ENCODE results near the gene PTPRN2. TPM values are rescaled to one million over a fixed set of nuclear protein-coding genes. Genes with fewer than 3 reads are reported as not detected.
"Not testable (repeated sequence)": the region's sequence is repeated elsewhere in the genome, so short reads cannot be mapped to it uniquely, and the experiment has no call there.

PTPRN2 gene
- total RNA-seq, 3 donors from 2014 or later = 0.43 to 0.66 (median 0.63) TPM

DNA sequence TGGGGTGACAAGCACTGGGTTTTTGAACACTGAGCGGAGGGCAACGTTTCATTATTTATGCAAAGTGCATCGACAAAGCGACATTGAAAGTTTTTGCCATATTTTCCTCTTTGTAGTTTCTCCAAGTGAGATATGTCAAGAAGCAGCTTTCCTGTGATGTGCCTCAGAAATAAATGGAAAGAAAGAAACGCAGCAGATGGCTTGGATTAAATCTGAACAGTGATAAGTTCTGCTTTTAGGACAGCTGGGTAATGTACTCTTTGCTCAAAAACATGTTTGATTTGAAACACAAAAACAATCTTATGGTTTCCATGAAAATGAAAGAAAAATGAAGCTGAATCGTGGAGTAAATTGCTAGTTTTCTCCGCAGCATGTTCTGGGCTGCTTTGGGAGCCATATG, 166.3 kb downstream of the PTPRN2 start:
- Mint-ChIP-seq H3K9me3 (peaks cover 9% of the 10 kb centered on the region), H3K36me3 (ENCODE audit: insufficient read depth) (no peaks in the 10 kb centered on the region), H3K4me3 (no peak overlapping the region), H3K4me1 (ENCODE audit: low read depth) (no peaks in the 10 kb centered on the region), H3K27me3 (ENCODE audit: low read depth) (no peaks in the 10 kb centered on the region)
- no peak for DNase-seq
- no peak for ATAC-seq

DNA sequence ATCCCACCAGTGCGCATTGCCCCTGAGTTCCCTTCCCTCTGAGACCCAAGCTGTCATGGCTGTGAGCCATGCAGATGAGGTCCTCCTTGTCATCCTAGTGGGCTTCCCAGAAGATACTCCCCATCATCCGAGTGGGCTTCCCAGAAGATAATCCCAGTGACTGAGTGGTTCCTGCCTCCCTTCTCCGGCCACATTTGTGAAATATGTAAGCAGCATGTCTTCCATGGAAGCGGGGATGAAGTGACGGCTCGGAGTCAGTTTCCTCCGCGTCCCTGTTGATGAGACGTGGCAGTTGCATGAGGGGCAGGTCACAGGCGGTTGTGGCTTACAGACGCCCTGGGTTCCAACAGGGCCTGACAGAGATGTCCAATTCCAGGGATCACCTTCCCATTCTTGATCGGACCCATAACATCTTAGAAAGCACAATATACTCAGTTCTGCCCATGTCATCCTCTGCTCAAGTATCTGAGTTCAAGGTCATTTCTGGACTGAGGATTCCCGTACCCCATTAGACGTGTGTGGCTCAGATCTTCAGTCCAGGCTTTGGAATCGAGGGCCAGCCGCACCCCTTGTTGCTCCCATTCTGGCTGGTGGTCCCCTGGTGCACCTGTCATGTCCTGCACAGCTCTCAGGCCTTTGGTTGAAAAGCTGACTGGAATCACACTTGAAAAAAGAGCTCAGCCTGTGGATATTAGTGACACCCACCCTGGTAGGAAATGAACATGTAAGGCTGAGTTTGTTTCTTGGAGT, 166.9 kb downstream of the PTPRN2 start:
- no peak for ATAC-seq
- Mint-ChIP-seq H3K36me3 (ENCODE audit: insufficient read depth) (no peaks in the 10 kb centered on the region), H3K4me1 (ENCODE audit: low read depth) (no peaks in the 10 kb centered on the region), H3K27me3 (ENCODE audit: low read depth) (no peaks in the 10 kb centered on the region), H3K9me3 (peaks cover 9% of the 10 kb centered on the region), H3K4me3 (no peak overlapping the region)
- no peak for DNase-seq

DNA sequence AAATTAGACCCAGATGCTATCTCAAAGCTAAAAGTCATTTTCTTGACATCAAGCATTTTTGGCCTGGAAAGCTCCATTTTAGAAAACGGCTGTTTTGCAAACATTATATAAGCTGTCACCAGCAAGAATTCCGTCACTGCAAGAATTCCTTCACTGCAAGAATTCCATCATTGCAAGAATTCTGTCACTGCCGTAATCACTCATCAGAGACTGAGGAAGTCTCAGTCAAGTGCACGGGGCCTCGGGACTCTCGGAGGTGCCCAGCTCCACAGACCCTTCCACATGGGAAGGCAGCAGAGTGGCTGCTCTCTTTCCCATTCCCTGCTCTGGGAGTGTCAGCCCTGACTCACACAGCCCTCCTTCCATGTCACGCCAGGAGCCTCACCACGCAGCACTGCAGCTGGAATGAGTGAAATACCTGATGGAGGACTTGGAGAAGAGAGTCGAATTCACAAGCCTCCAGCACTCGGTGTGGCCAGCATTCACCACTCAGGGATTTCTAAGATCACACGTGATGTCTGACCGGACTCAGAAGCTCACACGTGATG, 168.3 kb downstream of the PTPRN2 start:
- Mint-ChIP-seq H3K4me1 (ENCODE audit: low read depth) (no peaks in the 10 kb centered on the region), H3K4me3 (no peak overlapping the region), H3K36me3 (ENCODE audit: insufficient read depth) (no peaks in the 10 kb centered on the region), H3K27me3 (ENCODE audit: low read depth) (no peaks in the 10 kb centered on the region), H3K9me3 (peaks cover 9% of the 10 kb centered on the region)
- ATAC-seq (no peak), DNase-seq (no peak)

DNA sequence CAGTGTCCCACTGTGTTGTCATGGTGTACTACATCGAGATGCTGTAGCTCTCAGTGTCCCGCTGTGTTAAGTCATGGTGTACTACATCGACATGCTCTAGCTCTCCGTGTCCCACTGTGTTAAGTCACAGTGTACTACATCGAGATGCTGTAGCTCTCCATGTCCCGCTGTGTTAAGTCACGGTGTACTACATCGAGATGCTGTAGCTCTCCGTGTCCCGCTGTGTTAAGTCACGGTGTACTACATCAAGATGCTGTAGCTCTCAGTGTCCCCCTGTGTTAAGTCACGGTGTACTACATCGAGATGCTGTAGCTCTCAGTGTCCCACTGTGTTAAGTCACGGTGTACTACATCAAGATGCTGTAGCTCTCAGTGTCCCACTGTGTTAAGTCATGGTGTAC, 169.2 kb downstream of the PTPRN2 start:
- H3K4me1 Mint-ChIP-seq (ENCODE audit: low read depth); ATAC-seq; H3K4me3 Mint-ChIP-seq; H3K36me3 Mint-ChIP-seq (ENCODE audit: insufficient read depth); H3K27me3 Mint-ChIP-seq (ENCODE audit: low read depth); H3K9me3 Mint-ChIP-seq; DNase-seq: not testable (repeated sequence)

DNA sequence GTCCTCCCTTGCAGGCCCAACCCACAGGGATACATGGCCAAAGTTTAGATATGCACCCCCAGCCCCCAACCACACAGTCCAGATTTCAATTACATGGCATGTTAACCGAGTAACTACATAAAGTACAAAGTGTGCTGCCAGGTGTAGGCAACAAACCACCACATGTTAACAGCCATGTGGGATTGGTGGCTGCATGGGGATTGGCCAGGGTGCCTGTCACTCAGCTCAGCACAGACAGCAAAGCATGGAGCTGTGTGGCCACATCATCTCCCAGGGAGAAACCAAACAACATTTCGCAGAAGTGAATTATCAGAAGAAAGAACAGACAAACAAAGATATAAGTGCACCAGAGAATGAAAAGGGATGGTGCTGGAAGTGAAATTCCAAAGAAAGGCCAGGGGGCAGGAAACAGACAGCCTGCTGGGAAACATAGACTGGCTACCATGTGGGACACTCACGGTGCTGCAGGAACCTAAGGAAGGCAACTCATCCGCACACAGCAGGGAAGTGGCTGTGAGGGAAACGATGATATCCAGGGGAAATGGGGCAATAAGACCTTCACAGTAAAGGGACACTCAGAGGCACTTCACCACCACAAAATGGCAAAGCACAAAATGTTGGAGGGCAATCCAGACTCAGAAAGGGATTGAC, 171.2 kb downstream of the PTPRN2 start:
- no peaks in the 10 kb centered on the region for H3K4me1 Mint-ChIP-seq (ENCODE audit: low read depth)
- DNase-seq (no peak), ATAC-seq (no peak)

DNA sequence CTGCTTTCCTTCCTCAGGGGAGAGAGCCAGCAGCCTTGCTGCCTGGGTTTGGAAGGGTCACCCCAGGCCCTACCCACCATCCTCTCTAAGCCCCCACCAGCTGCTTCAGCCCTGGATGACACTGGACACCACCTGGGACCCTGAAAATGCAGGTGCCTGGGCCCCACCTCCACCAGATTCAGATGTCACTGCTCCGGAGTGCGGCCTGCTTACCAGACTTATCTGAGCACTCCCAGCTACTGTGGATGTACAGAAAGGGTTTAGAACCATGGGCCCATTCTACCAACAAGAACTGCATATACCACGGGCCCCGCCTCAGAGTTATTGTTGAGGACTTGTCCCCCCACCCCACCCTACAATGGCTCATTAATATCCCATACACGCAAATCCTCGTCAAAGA, 172.3 kb downstream of the PTPRN2 start:
- Mint-ChIP-seq H3K4me1 (ENCODE audit: low read depth) (no peaks in the 10 kb centered on the region), H3K4me3 (no peak overlapping the region), H3K27me3 (ENCODE audit: low read depth) (peaks cover 7% of the 10 kb centered on the region), H3K9me3 (peaks cover 9% of the 10 kb centered on the region), H3K36me3 (ENCODE audit: insufficient read depth) (no peaks in the 10 kb centered on the region)
- ATAC-seq = no peak
- DNase-seq = no peak

More for the DNA sequence above, 171.2 kb downstream of the PTPRN2 start:
- peaks cover 5% of the 10 kb centered on the region for H3K27me3 Mint-ChIP-seq (ENCODE audit: low read depth)
- H3K9me3 Mint-ChIP-seq = peaks cover 9% of the 10 kb centered on the region
- H3K4me3 Mint-ChIP-seq = no peak overlapping the region
- no peaks in the 10 kb centered on the region for H3K36me3 Mint-ChIP-seq (ENCODE audit: insufficient read depth)

DNA sequence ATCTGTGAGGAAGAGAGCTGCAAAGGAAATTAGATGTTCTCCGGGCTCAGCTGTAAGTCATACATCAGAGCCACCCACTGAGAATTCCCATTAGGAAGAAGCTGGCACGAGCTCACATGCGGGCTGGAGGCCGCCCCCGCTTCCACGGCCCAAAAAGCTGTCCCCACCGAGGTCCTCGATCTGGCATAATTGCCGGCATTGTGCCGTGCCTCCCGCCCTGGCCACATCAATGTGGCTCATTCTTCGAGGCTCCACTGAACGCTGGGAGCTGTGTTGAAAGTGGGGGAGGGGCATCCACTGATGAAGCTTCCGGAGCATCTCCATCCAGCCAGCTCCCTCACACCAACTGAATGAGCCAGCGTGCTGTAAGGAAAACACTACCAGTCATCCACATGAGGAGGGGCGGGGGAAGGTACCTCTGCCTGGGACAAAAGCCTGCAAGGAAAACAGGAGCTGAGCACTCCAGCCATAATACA, 173.1 kb downstream of the PTPRN2 start:
- Mint-ChIP-seq H3K9me3 (peaks cover 9% of the 10 kb centered on the region), H3K4me1 (ENCODE audit: low read depth) (no peaks in the 10 kb centered on the region), H3K4me3 (no peak overlapping the region), H3K27me3 (ENCODE audit: low read depth) (peaks cover 7% of the 10 kb centered on the region), H3K36me3 (ENCODE audit: insufficient read depth) (no peaks in the 10 kb centered on the region)
- ATAC-seq (no peak), DNase-seq (no peak)

DNA sequence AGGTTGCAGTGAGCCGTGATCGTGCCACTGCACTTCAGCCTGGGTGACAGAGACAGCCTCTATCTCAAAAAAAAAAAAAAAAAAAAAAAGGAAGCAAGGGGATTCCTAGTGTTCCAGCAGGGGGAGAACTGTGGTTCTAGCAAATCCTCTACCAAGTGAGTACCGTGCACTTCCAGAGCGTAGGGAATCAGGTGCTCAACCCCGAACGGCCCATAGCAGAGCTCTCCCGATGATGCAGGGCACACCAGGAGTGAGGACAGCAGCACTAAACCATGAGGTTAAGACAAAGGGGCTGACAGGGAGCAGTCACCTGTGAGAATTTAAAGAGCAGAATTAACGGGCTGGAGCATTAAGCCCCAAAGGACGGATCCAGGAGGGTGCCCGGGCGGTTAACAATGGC, 173.6 kb downstream of the PTPRN2 start:
- Mint-ChIP-seq H3K4me1 (ENCODE audit: low read depth) (no peaks in the 10 kb centered on the region), H3K4me3 (no peak overlapping the region), H3K36me3 (ENCODE audit: insufficient read depth) (no peaks in the 10 kb centered on the region), H3K27me3 (ENCODE audit: low read depth) (peaks cover 10% of the 10 kb centered on the region), H3K9me3 (peaks cover 9% of the 10 kb centered on the region)
- ATAC-seq = no peak
- DNase-seq = no peak

DNA sequence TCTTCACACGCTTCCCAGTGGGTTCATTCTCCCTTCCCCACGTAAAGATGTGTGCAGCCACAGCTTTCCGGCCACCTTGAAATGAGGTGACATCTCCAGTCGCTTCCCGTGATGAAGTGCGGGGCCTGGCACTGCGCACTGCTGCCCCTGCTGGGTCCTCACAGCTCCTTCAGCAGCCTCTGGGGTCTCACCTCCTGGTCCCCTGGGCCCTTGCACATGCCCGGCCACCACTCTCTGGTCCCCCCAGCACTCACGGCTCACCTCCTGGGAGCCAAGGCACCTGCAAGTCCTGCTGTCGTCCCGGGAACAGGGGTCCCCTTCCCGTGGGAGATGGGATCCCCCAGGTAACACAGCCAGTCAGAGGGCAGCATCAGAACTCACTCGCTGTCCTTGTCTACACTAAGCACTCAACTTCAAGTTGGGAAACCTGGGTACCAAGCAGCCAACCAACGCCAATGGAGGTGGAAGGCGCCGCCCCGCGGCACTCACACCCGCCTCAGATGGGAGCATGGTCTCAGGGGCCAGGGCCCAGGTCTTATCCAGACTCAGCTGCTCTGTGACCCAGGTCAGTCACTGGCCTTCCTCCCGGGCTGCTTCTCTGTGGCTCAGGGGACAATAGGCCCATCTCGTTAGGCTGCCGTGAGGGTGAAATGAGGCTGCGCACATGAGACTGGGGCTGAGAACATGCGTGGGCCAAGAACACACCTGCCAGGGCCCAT, 176.2 kb downstream of the PTPRN2 start:
- no peak for ATAC-seq
- Mint-ChIP-seq H3K27me3 (ENCODE audit: low read depth) (peaks cover 10% of the 10 kb centered on the region), H3K36me3 (ENCODE audit: insufficient read depth) (no peaks in the 10 kb centered on the region), H3K9me3 (no peaks in the 10 kb centered on the region), H3K4me3 (no peak overlapping the region), H3K4me1 (ENCODE audit: low read depth) (no peaks in the 10 kb centered on the region)
- no peak for DNase-seq

DNA sequence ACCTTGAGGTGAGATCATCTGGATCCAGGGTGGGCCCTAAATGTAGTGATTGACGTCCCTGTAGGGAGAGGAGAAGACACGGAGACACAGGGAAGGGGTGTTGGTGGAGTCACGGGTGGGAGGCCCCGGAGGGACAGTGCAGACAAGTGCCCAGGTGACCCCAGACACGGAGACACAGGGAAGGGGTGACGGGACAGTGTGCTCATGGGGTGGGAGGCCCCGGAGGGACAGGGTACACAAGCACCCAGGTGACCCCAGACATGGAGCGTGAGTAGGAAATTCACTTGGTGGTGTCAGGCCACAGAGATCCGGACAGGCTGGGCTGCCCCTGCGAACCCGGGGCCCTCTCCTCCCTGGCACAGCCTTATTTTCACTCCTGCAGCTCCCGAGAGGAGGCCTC, 176.9 kb downstream of the PTPRN2 start:
- DNase-seq = no peak
- no peak for ATAC-seq
- H3K9me3 Mint-ChIP-seq = no peaks in the 10 kb centered on the region

DNA sequence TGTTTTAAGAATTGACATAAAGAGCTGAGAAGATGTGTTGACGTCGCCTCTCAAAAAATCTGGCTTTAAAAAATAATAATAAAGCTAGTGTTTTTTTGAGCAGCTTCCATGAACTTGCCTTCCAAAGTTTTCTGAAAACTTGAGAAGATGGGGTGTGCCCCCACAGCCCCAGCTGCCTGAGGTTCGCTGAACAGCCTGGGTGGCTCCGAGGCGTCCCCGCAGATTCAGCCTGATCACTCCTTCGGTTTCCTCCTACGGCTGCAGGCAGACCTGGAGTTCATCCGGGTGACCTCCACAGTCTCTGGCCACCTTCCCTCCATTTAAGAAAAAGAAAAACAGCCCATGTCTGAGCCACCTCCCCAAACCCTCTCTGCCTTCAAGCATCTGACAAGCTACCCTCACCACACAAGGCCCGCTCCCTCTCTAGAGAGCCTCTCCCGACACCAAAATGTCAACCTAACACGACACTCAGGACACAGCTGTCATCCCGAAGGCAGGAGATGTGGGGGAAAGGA, 177.8 kb downstream of the PTPRN2 start:
- Mint-ChIP-seq H3K9me3 (no peaks in the 10 kb centered on the region), H3K36me3 (ENCODE audit: insufficient read depth) (no peaks in the 10 kb centered on the region), H3K4me1 (ENCODE audit: low read depth) (no peaks in the 10 kb centered on the region), H3K27me3 (ENCODE audit: low read depth) (peaks cover 10% of the 10 kb centered on the region), H3K4me3 (no peak overlapping the region)
- ATAC-seq (no peak), DNase-seq (no peak)

More for the DNA sequence above, 176.9 kb downstream of the PTPRN2 start:
- H3K27me3 Mint-ChIP-seq (ENCODE audit: low read depth) = peaks cover 10% of the 10 kb centered on the region
- no peaks in the 10 kb centered on the region for H3K4me1 Mint-ChIP-seq (ENCODE audit: low read depth)
- no peak overlapping the region for H3K4me3 Mint-ChIP-seq
- H3K36me3 Mint-ChIP-seq (ENCODE audit: insufficient read depth) = no peaks in the 10 kb centered on the region

DNA sequence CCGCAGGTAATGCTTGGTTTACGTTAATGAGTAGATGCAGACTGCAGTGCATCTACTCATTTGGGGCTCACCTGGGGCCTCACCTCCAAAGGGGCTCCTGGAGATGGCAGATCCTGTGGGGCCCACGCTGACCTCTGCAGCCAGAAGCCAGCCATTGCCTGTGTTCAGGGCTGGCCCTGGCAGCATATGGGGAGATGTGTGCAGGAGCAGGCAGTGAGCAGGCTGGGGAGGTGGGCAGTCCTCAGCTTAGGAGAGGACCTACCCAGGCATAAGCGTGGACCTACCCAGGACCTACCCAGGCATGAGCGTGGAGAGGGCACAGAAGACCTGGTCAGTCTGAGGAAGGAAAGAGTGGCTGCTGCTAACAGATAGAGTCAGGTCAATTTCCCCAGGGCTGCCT, 178.5 kb downstream of the PTPRN2 start:
- no peaks in the 10 kb centered on the region for H3K36me3 Mint-ChIP-seq (ENCODE audit: insufficient read depth)
- no peaks in the 10 kb centered on the region for H3K9me3 Mint-ChIP-seq
- no peak overlapping the region for H3K4me3 Mint-ChIP-seq
- peaks cover 10% of the 10 kb centered on the region for H3K27me3 Mint-ChIP-seq (ENCODE audit: low read depth)
- no peaks in the 10 kb centered on the region for H3K4me1 Mint-ChIP-seq (ENCODE audit: low read depth)
- no peak for ATAC-seq
- DNase-seq = no peak

DNA sequence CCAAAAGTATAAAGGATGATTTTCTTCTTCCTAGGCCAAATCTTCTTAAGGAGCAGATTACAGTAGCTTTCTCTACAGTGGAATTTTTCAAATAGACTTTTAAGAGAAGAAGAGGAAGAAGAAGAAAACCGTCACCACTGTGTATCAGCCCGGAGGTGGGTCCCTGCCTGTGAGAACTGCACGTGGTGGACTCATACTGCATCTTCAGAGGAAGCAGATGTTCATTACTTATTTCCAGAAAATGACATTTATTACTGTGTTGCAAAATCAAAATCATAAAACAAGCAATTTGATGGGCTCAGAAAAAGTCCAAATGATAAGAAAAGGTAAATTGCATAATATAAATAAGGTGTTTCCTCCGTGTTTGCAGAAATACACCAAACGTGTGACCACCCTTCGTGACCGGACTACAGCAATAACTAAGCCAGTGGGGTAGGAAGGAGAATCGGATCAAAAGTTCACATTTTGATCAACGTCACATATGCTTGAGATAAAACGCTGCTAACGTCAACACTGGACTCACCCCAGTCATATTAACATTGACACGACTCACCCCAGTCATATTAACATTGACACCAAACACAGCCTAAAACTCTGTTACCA, 179.2 kb downstream of the PTPRN2 start:
- H3K36me3 Mint-ChIP-seq (ENCODE audit: insufficient read depth) = no peaks in the 10 kb centered on the region
- H3K27me3 Mint-ChIP-seq (ENCODE audit: low read depth) = peaks cover 10% of the 10 kb centered on the region
- no peak overlapping the region for H3K4me3 Mint-ChIP-seq
- H3K4me1 Mint-ChIP-seq (ENCODE audit: low read depth) = no peaks in the 10 kb centered on the region
- ATAC-seq = no peak
- no peaks in the 10 kb centered on the region for H3K9me3 Mint-ChIP-seq
- DNase-seq = no peak

All from activated T-cell treated with anti-CD3 and anti-CD28 coated beads, Interleukin-2, amount 50 U/mL, for 4 hours (primary cell).